ENCODE measurements around the gene STN1. TPM values are rescaled to one million over a fixed set of nuclear protein-coding genes. Genes with fewer than 3 reads are reported as not detected.

STN1 gene
- total RNA-seq, 1 experiment from 2014 or later: 74.7 TPM

- Histone ChIP-seq H3K4me2 (ENCODE audit: low read length) (no peak overlapping the region), H3K9me3 (ENCODE audit: control insufficient read depth in 1 of 2, insufficient read depth in 1 of 2, low read depth in 1 of 2, low read length in 2 of 2) (no peaks in the 10 kb centered on the region), H3K9ac (ENCODE audit: low read length) (no peak overlapping the region), H3K27ac (ENCODE audit: low read depth, low read length) (no peak overlapping the region), H4K20me1 (ENCODE audit: insufficient read depth) (no peaks in the 10 kb centered on the region), H2AFZ (ENCODE audit: low read depth, low read length, poor library complexity, severe bottlenecking) (no peak overlapping the region), H3K36me3 (ENCODE audit: control insufficient read depth in 1 of 2, insufficient read depth in 2 of 2, low read length in 2 of 2) (no peaks in the 10 kb centered on the region), H3K27me3 (ENCODE audit: insufficient read depth, low read length) (no peaks in the 10 kb centered on the region), H3K9me2 (ENCODE audit: insufficient read depth) (0 out of 2 replicates have a peak, but pooled peaks cover 2% of the 10 kb centered on the region), H3K4me1 (ENCODE audit: control insufficient read depth in 1 of 2, insufficient read depth in 2 of 2, low read length in 2 of 2) (no peaks in the 10 kb centered on the region), H3K79me2 (ENCODE audit: insufficient read depth, low read length) (no peaks in the 10 kb centered on the region), H3K4me3 (replicated peaks in 1 of 2; ENCODE audit: low read depth in 1 of 2, low read length in 2 of 2) (no peak overlapping the region)
- ChIA-PET POLR2A (no interaction called here), RAD21 (ENCODE audit: low non-redundant PET in 1 of 2, low total read pairs in 2 of 2, uncharacterized antibody in 2 of 2, unreplicated experiment in 2 of 2) (no interaction called here), CTCF (no interaction called here)
- DNase-seq (ENCODE audit: low read depth, low spot score) (no peak), ATAC-seq (no peak)
- TF ChIP-seq POLR2AphosphoS5 (IDR thresholded peaks at IDR 0.05; ENCODE audit: low read depth, low read length): no peak
- no peak for TF ChIP-seq ATF3 (IDR thresholded peaks at IDR 0.05)
- TF ChIP-seq ZFX (IDR thresholded peaks at IDR 0.05): no peak
- no peak for TF ChIP-seq ZNF274 (IDR thresholded peaks at IDR 0.05; ENCODE audit: low read depth, low read length)
- TF ChIP-seq MAX (IDR thresholded peaks at IDR 0.05): no peak
- no peak for TF ChIP-seq CEBPB (IDR thresholded peaks at IDR 0.05; ENCODE audit: low read depth)
- TF ChIP-seq SRF (IDR thresholded peaks at IDR 0.05; ENCODE audit: low read depth): no peak
- TF ChIP-seq POLR2A (IDR thresholded peaks at IDR 0.05; ENCODE audit: borderline replicate concordance, extremely low read depth, insufficient read depth, insufficient read length): no peak
- no peak for TF ChIP-seq FOSL1 (IDR thresholded peaks at IDR 0.05; ENCODE audit: low read depth)
- no peak for TF ChIP-seq EGR1 (IDR thresholded peaks at IDR 0.05; ENCODE audit: low read depth)
- no peak for TF ChIP-seq ELF1 (IDR thresholded peaks at IDR 0.05; ENCODE audit: borderline replicate concordance, low read depth)
- TF ChIP-seq CBX3 (IDR thresholded peaks at IDR 0.05; ENCODE audit: low read depth): no peak
- no peak for TF ChIP-seq SIN3A (IDR thresholded peaks at IDR 0.05; ENCODE audit: low read depth)
- no peak for TF ChIP-seq EZH2phosphoT487 (IDR thresholded peaks at IDR 0.05; ENCODE audit: borderline replicate concordance)
- TF ChIP-seq JUND (IDR thresholded peaks at IDR 0.05): no peak
- no TSS peak for BruUV-seq (replicated peaks)
- intact Hi-C loops (cut with micrococcal nuclease): no loop called here
Observed at GRCh38 chr10:103941801-103942200, 23.8 kb upstream of the STN1 start.

DNA sequence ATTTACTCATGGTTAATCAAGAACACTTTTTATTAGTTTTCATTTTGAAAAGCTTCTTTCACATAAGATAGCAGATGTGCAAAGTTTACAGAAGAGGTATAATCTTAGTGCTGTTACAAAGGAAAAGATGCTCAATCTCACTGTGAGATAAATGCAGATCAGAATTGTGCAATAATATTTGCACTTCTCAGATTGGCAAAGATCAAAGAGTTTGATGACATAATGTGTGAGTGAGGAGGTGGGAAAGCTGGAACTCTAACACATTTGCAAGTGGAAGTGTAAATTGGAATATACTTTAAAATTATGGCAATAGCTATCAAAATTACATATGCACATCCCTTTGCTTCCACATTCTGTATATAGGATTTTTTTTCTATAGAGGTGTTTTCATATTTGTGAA is 21.5 kb upstream of the STN1 start:
- Histone ChIP-seq H3K79me2 (ENCODE audit: insufficient read depth, low read length) (no peaks in the 10 kb centered on the region), H3K27me3 (ENCODE audit: insufficient read depth, low read length) (no peaks in the 10 kb centered on the region), H3K4me2 (ENCODE audit: low read length) (no peak overlapping the region), H3K4me1 (ENCODE audit: control insufficient read depth in 1 of 2, insufficient read depth in 2 of 2, low read length in 2 of 2) (no peaks in the 10 kb centered on the region), H2AFZ (ENCODE audit: low read depth, low read length, poor library complexity, severe bottlenecking) (no peak overlapping the region), H3K4me3 (replicated peaks in 1 of 2; ENCODE audit: low read depth in 1 of 2, low read length in 2 of 2) (no peak overlapping the region), H3K9ac (ENCODE audit: low read length) (no peak overlapping the region), H3K36me3 (ENCODE audit: control insufficient read depth in 1 of 2, insufficient read depth in 2 of 2, low read length in 2 of 2) (no peaks in the 10 kb centered on the region), H3K9me2 (ENCODE audit: insufficient read depth) (0 out of 2 replicates have a peak, but pooled peaks cover 2% of the 10 kb centered on the region), H3K27ac (ENCODE audit: low read depth, low read length) (no peak overlapping the region), H4K20me1 (ENCODE audit: insufficient read depth) (no peaks in the 10 kb centered on the region), H3K9me3 (ENCODE audit: control insufficient read depth in 1 of 2, insufficient read depth in 1 of 2, low read depth in 1 of 2, low read length in 2 of 2) (no peaks in the 10 kb centered on the region)
- ChIA-PET CTCF (no interaction called here), RAD21 (ENCODE audit: low non-redundant PET in 1 of 2, low total read pairs in 2 of 2, uncharacterized antibody in 2 of 2, unreplicated experiment in 2 of 2) (no interaction called here), POLR2A (no interaction called here)
- TF ChIP-seq MAX (IDR thresholded peaks at IDR 0.05): no peak
- TF ChIP-seq YY1 (IDR thresholded peaks at IDR 0.05; ENCODE audit: extremely low read depth, insufficient replicate concordance, low read depth, low read length): no peak
- no peak for TF ChIP-seq POLR2AphosphoS5 (IDR thresholded peaks at IDR 0.05; ENCODE audit: low read depth, low read length)
- no peak for TF ChIP-seq EZH2 (IDR thresholded peaks at IDR 0.05)
- no peak for TF ChIP-seq FOSL1 (IDR thresholded peaks at IDR 0.05; ENCODE audit: low read depth)
- no peak for TF ChIP-seq SRF (IDR thresholded peaks at IDR 0.05; ENCODE audit: low read depth)
- TF ChIP-seq CEBPB (IDR thresholded peaks at IDR 0.05; ENCODE audit: low read depth): no peak
- TF ChIP-seq, protein P1, sequence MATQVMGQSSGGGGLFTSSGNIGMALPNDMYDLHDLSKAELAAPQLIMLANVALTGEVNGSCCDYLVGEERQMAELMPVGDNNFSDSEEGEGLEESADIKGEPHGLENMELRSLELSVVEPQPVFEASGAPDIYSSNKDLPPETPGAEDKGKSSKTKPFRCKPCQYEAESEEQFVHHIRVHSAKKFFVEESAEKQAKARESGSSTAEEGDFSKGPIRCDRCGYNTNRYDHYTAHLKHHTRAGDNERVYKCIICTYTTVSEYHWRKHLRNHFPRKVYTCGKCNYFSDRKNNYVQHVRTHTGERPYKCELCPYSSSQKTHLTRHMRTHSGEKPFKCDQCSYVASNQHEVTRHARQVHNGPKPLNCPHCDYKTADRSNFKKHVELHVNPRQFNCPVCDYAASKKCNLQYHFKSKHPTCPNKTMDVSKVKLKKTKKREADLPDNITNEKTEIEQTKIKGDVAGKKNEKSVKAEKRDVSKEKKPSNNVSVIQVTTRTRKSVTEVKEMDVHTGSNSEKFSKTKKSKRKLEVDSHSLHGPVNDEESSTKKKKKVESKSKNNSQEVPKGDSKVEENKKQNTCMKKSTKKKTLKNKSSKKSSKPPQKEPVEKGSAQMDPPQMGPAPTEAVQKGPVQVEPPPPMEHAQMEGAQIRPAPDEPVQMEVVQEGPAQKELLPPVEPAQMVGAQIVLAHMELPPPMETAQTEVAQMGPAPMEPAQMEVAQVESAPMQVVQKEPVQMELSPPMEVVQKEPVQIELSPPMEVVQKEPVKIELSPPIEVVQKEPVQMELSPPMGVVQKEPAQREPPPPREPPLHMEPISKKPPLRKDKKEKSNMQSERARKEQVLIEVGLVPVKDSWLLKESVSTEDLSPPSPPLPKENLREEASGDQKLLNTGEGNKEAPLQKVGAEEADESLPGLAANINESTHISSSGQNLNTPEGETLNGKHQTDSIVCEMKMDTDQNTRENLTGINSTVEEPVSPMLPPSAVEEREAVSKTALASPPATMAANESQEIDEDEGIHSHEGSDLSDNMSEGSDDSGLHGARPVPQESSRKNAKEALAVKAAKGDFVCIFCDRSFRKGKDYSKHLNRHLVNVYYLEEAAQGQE (IDR thresholded peaks at IDR 0.05; ENCODE audit: low read depth): no peak
- TF ChIP-seq RAD21 (IDR thresholded peaks at IDR 0.05; ENCODE audit: low read depth): no peak
- no TSS peak for BruUV-seq (replicated peaks)
- no peak for DNase-seq (ENCODE audit: low read depth, low spot score)
- no peak for ATAC-seq
- intact Hi-C loops (cut with micrococcal nuclease): no loop called here
